ENCODE results near the gene DAPK2. TPM values are rescaled to one million over a fixed set of nuclear protein-coding genes. Genes with fewer than 3 reads are reported as not detected.

The DAPK2 gene
- total RNA-seq, 1 experiment from 2014 or later: 1.4 TPM

GRCh38 chr15:63938486-63939061, 107.7 kb downstream of the DAPK2 start:
- Histone ChIP-seq H4K20me1 (ENCODE audit: low read length) (no peaks in the 10 kb centered on the region), H3K27ac (ENCODE audit: low read length) (no peak overlapping the region), H2AFZ (ENCODE audit: low read length) (no peak overlapping the region), H3K36me3 (ENCODE audit: low read depth, low read length) (no peaks in the 10 kb centered on the region), H3K4me1 (ENCODE audit: insufficient read depth, low read length) (no peaks in the 10 kb centered on the region; the same call in 1 of the 2 replicates), H3K79me2 (ENCODE audit: low read length) (no peaks in the 10 kb centered on the region), H3K9me2 (replicated peaks; ENCODE audit: low read length) (no peaks in the 10 kb centered on the region), H3K4me2 (ENCODE audit: low read length) (no peak overlapping the region), H3F3A (ENCODE audit: low read length, unreplicated experiment) (no peaks in the 10 kb centered on the region), H3K27me3 (ENCODE audit: low read length) (no peaks in the 10 kb centered on the region), H3K9me3 (ENCODE audit: low read length) (no peaks in the 10 kb centered on the region), H3K4me3 (ENCODE audit: low read length) (no peak overlapping the region), H3K9ac (ENCODE audit: low read length) (no peak overlapping the region)
- intact Hi-C loops (cut with micrococcal nuclease): no loop called here
- no peak for DNase-seq
- TF ChIP-seq EZH2 (IDR thresholded peaks at IDR 0.05; ENCODE audit: low read length, unreplicated experiment) (no peak), EZH2phosphoT487 (IDR thresholded peaks at IDR 0.05; ENCODE audit: borderline replicate concordance, low read length) (no peak)
- TF ChIP-seq, protein P1, sequence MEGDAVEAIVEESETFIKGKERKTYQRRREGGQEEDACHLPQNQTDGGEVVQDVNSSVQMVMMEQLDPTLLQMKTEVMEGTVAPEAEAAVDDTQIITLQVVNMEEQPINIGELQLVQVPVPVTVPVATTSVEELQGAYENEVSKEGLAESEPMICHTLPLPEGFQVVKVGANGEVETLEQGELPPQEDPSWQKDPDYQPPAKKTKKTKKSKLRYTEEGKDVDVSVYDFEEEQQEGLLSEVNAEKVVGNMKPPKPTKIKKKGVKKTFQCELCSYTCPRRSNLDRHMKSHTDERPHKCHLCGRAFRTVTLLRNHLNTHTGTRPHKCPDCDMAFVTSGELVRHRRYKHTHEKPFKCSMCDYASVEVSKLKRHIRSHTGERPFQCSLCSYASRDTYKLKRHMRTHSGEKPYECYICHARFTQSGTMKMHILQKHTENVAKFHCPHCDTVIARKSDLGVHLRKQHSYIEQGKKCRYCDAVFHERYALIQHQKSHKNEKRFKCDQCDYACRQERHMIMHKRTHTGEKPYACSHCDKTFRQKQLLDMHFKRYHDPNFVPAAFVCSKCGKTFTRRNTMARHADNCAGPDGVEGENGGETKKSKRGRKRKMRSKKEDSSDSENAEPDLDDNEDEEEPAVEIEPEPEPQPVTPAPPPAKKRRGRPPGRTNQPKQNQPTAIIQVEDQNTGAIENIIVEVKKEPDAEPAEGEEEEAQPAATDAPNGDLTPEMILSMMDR (conservative IDR thresholded peaks at IDR 0.05; ENCODE audit: low read depth, low read length): no peak
- POLR2A ChIA-PET (ENCODE audit: unreplicated experiment): no interaction called here
- BruUV-seq (replicated peaks): no TSS peak
- CTCF ChIA-PET: no interaction called here
- ATAC-seq: no peak

GRCh38 chr15:63933522-63933921, 112.8 kb downstream of the DAPK2 start:
- H3K27me3 ChIP-seq (ENCODE audit: low read length): no peaks in the 10 kb centered on the region

GRCh38 chr15:63931556-63931955, 114.7 kb downstream of the DAPK2 start:
- Histone ChIP-seq H3K4me3 (ENCODE audit: low read length) (no peak overlapping the region), H3K9me3 (ENCODE audit: low read length) (no peaks in the 10 kb centered on the region), H3K9me2 (replicated peaks; ENCODE audit: low read length) (no peaks in the 10 kb centered on the region), H3K9ac (ENCODE audit: low read length) (no peak overlapping the region), H3K79me2 (ENCODE audit: low read length) (no peaks in the 10 kb centered on the region), H3K4me1 (ENCODE audit: insufficient read depth, low read length) (no peaks in the 10 kb centered on the region; the same call in 1 of the 2 replicates), H2AFZ (ENCODE audit: low read length) (no peak overlapping the region), H3K4me2 (ENCODE audit: low read length) (no peak overlapping the region), H3K27me3 (ENCODE audit: low read length) (no peaks in the 10 kb centered on the region), H3F3A (ENCODE audit: low read length, unreplicated experiment) (no peaks in the 10 kb centered on the region), H4K20me1 (ENCODE audit: low read length) (no peaks in the 10 kb centered on the region), H3K27ac (ENCODE audit: low read length) (no peak overlapping the region), H3K36me3 (ENCODE audit: low read depth, low read length) (no peaks in the 10 kb centered on the region)
- no TSS peak for BruUV-seq (replicated peaks)
- ATAC-seq (no peak), DNase-seq (no peak)
- intact Hi-C loops (cut with micrococcal nuclease): no loop called here
- POLR2A ChIA-PET (ENCODE audit: unreplicated experiment): no interaction called here
- CTCF ChIA-PET: no interaction called here
- TF ChIP-seq, protein P1 (conservative IDR thresholded peaks at IDR 0.05; ENCODE audit: low read depth, low read length): no peak
- TF ChIP-seq EZH2 (IDR thresholded peaks at IDR 0.05; ENCODE audit: low read length, unreplicated experiment): no peak
- no peak for TF ChIP-seq EZH2phosphoT487 (IDR thresholded peaks at IDR 0.05; ENCODE audit: borderline replicate concordance, low read length)

More at GRCh38 chr15:63933522-63933921, 112.8 kb downstream of the DAPK2 start:
- Histone ChIP-seq H3K27ac (ENCODE audit: low read length) (no peak overlapping the region), H3K36me3 (ENCODE audit: low read depth, low read length) (no peaks in the 10 kb centered on the region), H3K9me2 (replicated peaks; ENCODE audit: low read length) (no peaks in the 10 kb centered on the region), H3K9me3 (ENCODE audit: low read length) (no peaks in the 10 kb centered on the region), H3K4me2 (ENCODE audit: low read length) (no peak overlapping the region), H3K79me2 (ENCODE audit: low read length) (no peaks in the 10 kb centered on the region), H3K9ac (ENCODE audit: low read length) (no peak overlapping the region), H3F3A (ENCODE audit: low read length, unreplicated experiment) (no peaks in the 10 kb centered on the region), H4K20me1 (ENCODE audit: low read length) (no peaks in the 10 kb centered on the region), H3K4me3 (ENCODE audit: low read length) (no peak overlapping the region), H2AFZ (ENCODE audit: low read length) (no peak overlapping the region), H3K4me1 (ENCODE audit: insufficient read depth, low read length) (no peaks in the 10 kb centered on the region; the same call in 1 of the 2 replicates)
- TF ChIP-seq EZH2phosphoT487 (IDR thresholded peaks at IDR 0.05; ENCODE audit: borderline replicate concordance, low read length) (no peak), EZH2 (IDR thresholded peaks at IDR 0.05; ENCODE audit: low read length, unreplicated experiment) (no peak)
- TF ChIP-seq, protein P1 (conservative IDR thresholded peaks at IDR 0.05; ENCODE audit: low read depth, low read length): no peak
- DNase-seq: peak; percentile 53
- POLR2A ChIA-PET (ENCODE audit: unreplicated experiment): interaction anchor here (0.6 kb wide), 1 partner anchor 89 kb away, joined by 10 read pairs; no protein-coding TSS in a partner anchor
- ATAC-seq: peak; percentile 65
- CTCF ChIA-PET: no interaction called here
- intact Hi-C loops (cut with micrococcal nuclease): no loop called here
- BruUV-seq (replicated peaks): no TSS peak
